K562 (cell line): Measurements from ENCODE around the gene CHRM1. TPM values are rescaled to one million over a fixed set of nuclear protein-coding genes. Genes with fewer than 3 reads are reported as not detected.
"Not testable (repeated sequence)": the region's sequence is repeated elsewhere in the genome, so short reads cannot be mapped to it uniquely, and the experiment has no call there.

ENCODE experiments used
- NR2C1 ChIP-seq, 2 experiments: fragments of 450-650 bp; IDR thresholded peaks; 2 replicates each; pipeline ENCODE4 v1.6.1; 2017; ENCODE audit warnings: mild to moderate bottlenecking in 2 of 2, antibody characterized with exemption in 1 of 2, inconsistent platforms in 1 of 2, missing compliant biosample characterization in 1 of 2, missing genetic modification characterization in 1 of 2
- NR4A1 ChIP-seq, 2 experiments: fragments of 250-450 bp in 1 of 2; fragments of 450-650 bp in 1 of 2; sonication (Bioruptor Pico) in 1 of 2; IDR thresholded peaks; 2 replicates each; pipeline versions ENCODE4 v1.4.0 to v1.6.1; 2016 to 2020; ENCODE audit warnings: mild to moderate bottlenecking in 2 of 2, missing compliant biosample characterization in 1 of 2, missing genetic modification characterization in 1 of 2, moderate library complexity in 1 of 2
- PYGO2 ChIP-seq: fragments of 450-650 bp; IDR thresholded peaks from 2 replicates; pipeline ENCODE4 v1.6.1; 2016; ENCODE audit warnings: mild to moderate bottlenecking, missing genetic modification characterization, moderate library complexity, missing compliant biosample characterization
- SMAD4 ChIP-seq: fragments of 250-450 bp; sonication (Bioruptor Pico); conservative IDR thresholded peaks from 2 replicates; pipeline ENCODE4 v1.8.0; 2021; ENCODE audit warnings: inconsistent platforms, mild to moderate bottlenecking, moderate library complexity
- TEAD1 ChIP-seq, 2 experiments: fragments of 450-650 bp in 1 of 2; sonication (generic) in 1 of 2; formaldehyde crosslinking; IDR thresholded peaks; 2 replicates each; pipeline versions ENCODE4 v1.4.0 to v1.8.0; 2020 to 2022; ENCODE audit warnings: mild to moderate bottlenecking in 2 of 2, missing genetic modification reagents in 1 of 2
- ZNF175 ChIP-seq: fragments of 200-800 bp; sonication (Bioruptor generic); IDR thresholded peaks from 2 replicates; pipeline ENCODE4 v1.6.1; 2016; ENCODE audit warnings: low read depth, mild to moderate bottlenecking, missing genetic modification characterization, missing compliant biosample characterization
- ZNF583 ChIP-seq: fragments of 250-450 bp; sonication (Bioruptor Pico); IDR thresholded peaks from 2 replicates; pipeline ENCODE4 v1.4.0; 2020
- ZNF79 ChIP-seq: fragments of 250-450 bp; sonication (Bioruptor Pico); IDR thresholded peaks from 2 replicates; pipeline ENCODE4 v1.4.0; 2020; ENCODE audit warnings: low read depth, mild to moderate bottlenecking, moderate library complexity
- polyA plus RNA-seq, 8 experiments: library from polyadenylated mRNA; depleted of rRNA in 4 of 8; stranded (reverse) in 5 of 8; unstranded in 3 of 8; fragments of >200 nt; fragmentation: Nextera tagmentation in 2 of 8; fragmentation: Illumina TruSeq in 1 of 8; extraction: Ambion mirVana in 2 of 8; extraction: Trizol in 1 of 8; gene quantifications; 2 replicates each; pipeline versions ENCODE4 v1.2.1 to v1.2.3, GENCODE V29; 2011 to 2014; ENCODE audit warnings: inconsistent platforms in 1 of 8, missing spikeins in 1 of 8
- total RNA-seq, 7 experiments: library from RNA; depleted of rRNA in 6 of 7; stranded (reverse); fragments of >200 nt in 6 of 7; fragmentation: Illumina TruSeq in 2 of 7; extraction: Trizol in 2 of 7; gene quantifications; 2 replicates each; pipeline versions ENCODE4 v1.2.1 to v1.2.3, GENCODE V29; 2011 to 2021; ENCODE audit warnings: low replicate concordance in 1 of 7
- TF ChIP-seq, protein P1 (sequence below): fragments of 450-650 bp; formaldehyde crosslinking; IDR thresholded peaks from 2 replicates; pipeline ENCODE4 v1.4.0; 2022; ENCODE audit warnings: mild to moderate bottlenecking, moderate library complexity
- TF ChIP-seq, protein P2 (sequence below), 3 experiments: fragments of 200-800 bp in 1 of 3; fragments of 250-450 bp in 1 of 3; fragments of 450-650 bp in 1 of 3; sonication (Bioruptor Pico) in 1 of 3; sonication (Bioruptor generic) in 1 of 3; formaldehyde crosslinking in 1 of 3; IDR thresholded peaks; 2 replicates each; pipeline versions ENCODE4 v1.6.1 to v1.8.0; 2016 to 2022; ENCODE audit warnings: mild to moderate bottlenecking in 2 of 3, missing genetic modification characterization in 2 of 3, missing compliant biosample characterization in 1 of 3, moderate library complexity in 1 of 3
- TF ChIP-seq, protein P3 (sequence below): fragments of 450-650 bp; IDR thresholded peaks from 2 replicates; pipeline ENCODE4 v1.6.1; 2018; ENCODE audit not compliant: partially characterized antibody
- TF ChIP-seq, protein P4 (sequence below): fragments of 450-650 bp; formaldehyde crosslinking; IDR thresholded peaks from 2 replicates; pipeline ENCODE4 v1.4.0; 2020; ENCODE audit warnings: mild to moderate bottlenecking, moderate library complexity
- TF ChIP-seq, protein P5 (sequence below), 2 experiments: fragments of 450-650 bp; conservative IDR thresholded peaks; 2 replicates each; pipeline ENCODE4 v1.6.1; 2017; ENCODE audit warnings: mild to moderate bottlenecking in 2 of 2, moderate library complexity in 2 of 2

Gene CHRM1
- total and polyA plus RNA-seq, 9 of the 15 experiments (the other 6 are each of a cell fraction or from before 2014, with no cell fraction given), result not detected

DNA sequence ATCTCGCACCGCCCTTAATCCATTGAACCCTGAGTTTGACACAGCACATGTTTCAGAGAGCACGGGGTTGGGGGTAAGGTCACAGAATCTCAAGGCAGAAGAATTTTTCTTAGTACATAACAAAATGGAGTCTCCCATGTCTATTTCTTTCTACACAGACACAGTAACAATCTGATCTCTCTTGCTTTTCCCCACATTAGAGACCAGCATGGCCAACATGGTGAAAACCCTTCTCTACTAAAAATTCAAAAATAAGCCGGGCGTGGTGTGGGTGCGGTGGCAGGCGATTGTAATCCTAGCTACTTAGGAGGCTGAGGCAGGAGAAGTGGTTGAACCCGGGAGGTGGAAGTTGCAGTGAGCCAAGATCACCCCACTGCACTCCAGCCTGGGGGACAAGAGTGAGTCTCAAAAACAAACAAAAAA is 61.9 kb downstream of the CHRM1 start (continued):
- TF ChIP-seq, protein P1, sequence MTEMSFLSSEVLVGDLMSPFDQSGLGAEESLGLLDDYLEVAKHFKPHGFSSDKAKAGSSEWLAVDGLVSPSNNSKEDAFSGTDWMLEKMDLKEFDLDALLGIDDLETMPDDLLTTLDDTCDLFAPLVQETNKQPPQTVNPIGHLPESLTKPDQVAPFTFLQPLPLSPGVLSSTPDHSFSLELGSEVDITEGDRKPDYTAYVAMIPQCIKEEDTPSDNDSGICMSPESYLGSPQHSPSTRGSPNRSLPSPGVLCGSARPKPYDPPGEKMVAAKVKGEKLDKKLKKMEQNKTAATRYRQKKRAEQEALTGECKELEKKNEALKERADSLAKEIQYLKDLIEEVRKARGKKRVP (CRISPR knock-in tag), result 0 out of 2 replicates have a peak, but pooled peaks have one; percentile 41
- TF ChIP-seq, protein P2, sequence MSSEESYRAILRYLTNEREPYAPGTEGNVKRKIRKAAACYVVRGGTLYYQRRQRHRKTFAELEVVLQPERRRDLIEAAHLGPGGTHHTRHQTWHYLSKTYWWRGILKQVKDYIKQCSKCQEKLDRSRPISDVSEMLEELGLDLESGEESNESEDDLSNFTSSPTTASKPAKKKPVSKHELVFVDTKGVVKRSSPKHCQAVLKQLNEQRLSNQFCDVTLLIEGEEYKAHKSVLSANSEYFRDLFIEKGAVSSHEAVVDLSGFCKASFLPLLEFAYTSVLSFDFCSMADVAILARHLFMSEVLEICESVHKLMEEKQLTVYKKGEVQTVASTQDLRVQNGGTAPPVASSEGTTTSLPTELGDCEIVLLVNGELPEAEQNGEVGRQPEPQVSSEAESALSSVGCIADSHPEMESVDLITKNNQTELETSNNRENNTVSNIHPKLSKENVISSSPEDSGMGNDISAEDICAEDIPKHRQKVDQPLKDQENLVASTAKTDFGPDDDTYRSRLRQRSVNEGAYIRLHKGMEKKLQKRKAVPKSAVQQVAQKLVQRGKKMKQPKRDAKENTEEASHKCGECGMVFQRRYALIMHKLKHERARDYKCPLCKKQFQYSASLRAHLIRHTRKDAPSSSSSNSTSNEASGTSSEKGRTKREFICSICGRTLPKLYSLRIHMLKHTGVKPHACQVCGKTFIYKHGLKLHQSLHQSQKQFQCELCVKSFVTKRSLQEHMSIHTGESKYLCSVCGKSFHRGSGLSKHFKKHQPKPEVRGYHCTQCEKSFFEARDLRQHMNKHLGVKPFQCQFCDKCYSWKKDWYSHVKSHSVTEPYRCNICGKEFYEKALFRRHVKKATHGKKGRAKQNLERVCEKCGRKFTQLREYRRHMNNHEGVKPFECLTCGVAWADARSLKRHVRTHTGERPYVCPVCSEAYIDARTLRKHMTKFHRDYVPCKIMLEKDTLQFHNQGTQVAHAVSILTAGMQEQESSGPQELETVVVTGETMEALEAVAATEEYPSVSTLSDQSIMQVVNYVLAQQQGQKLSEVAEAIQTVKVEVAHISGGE (CRISPR knock-in tag; IDR thresholded peaks at IDR 0.05), result 0 out of 6 replicates have a peak, but pooled peaks of 1 of the 3 experiments have one; percentile 32
- TF ChIP-seq PYGO2 (tag) (peak; percentile 79; the same call in 1 of the 2 replicates), ZNF583 (CRISPR knock-in tag) (peak; percentile 62; the same call in 1 of the 2 replicates), SMAD4 (peak; percentile 66; the same call in 1 of the 2 replicates), NR2C1 (tag; IDR thresholded peaks at IDR 0.05) (peak; percentile 51; the same call in 1 of the 2 replicates), ZNF175 (CRISPR knock-in tag) (0 out of 2 replicates have a peak, but pooled peaks have one; percentile 35), ZNF79 (CRISPR knock-in tag) (peak; percentile 78; the same call in 1 of the 2 replicates), TEAD1 (CRISPR knock-in tag; IDR thresholded peaks at IDR 0.05) (peak in 1 of 2 experiments; percentile 53; a peak in 1 of 4 replicates), NR4A1 (tag; IDR thresholded peaks at IDR 0.05) (peak; percentile 94)
- TF ChIP-seq NR2C1 (IDR thresholded peaks at IDR 0.05); NR4A1 (CRISPR knock-in tag; IDR thresholded peaks at IDR 0.05): not testable (repeated sequence)
- TF ChIP-seq, protein P3, sequence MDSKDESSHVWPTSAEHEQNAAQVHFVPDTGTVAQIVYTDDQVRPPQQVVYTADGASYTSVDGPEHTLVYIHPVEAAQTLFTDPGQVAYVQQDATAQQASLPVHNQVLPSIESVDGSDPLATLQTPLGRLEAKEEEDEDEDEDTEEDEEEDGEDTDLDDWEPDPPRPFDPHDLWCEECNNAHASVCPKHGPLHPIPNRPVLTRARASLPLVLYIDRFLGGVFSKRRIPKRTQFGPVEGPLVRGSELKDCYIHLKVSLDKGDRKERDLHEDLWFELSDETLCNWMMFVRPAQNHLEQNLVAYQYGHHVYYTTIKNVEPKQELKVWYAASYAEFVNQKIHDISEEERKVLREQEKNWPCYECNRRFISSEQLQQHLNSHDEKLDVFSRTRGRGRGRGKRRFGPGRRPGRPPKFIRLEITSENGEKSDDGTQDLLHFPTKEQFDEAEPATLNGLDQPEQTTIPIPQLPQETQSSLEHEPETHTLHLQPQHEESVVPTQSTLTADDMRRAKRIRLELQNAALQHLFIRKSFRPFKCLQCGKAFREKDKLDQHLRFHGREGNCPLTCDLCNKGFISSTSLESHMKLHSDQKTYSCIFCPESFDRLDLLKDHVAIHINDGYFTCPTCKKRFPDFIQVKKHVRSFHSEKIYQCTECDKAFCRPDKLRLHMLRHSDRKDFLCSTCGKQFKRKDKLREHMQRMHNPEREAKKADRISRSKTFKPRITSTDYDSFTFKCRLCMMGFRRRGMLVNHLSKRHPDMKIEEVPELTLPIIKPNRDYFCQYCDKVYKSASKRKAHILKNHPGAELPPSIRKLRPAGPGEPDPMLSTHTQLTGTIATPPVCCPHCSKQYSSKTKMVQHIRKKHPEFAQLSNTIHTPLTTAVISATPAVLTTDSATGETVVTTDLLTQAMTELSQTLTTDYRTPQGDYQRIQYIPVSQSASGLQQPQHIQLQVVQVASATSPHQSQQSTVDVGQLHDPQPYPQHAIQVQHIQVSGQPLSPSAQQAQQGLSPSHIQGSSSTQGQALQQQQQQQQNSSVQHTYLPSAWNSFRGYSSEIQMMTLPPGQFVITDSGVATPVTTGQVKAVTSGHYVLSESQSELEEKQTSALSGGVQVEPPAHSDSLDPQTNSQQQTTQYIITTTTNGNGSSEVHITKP, result peak; percentile 60
- TF ChIP-seq, protein P4, sequence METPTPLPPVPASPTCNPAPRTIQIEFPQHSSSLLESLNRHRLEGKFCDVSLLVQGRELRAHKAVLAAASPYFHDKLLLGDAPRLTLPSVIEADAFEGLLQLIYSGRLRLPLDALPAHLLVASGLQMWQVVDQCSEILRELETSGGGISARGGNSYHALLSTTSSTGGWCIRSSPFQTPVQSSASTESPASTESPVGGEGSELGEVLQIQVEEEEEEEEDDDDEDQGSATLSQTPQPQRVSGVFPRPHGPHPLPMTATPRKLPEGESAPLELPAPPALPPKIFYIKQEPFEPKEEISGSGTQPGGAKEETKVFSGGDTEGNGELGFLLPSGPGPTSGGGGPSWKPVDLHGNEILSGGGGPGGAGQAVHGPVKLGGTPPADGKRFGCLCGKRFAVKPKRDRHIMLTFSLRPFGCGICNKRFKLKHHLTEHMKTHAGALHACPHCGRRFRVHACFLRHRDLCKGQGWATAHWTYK (CRISPR knock-in tag), result 0 out of 2 replicates have a peak, but pooled peaks have one; percentile 42
- TF ChIP-seq, protein P5, sequence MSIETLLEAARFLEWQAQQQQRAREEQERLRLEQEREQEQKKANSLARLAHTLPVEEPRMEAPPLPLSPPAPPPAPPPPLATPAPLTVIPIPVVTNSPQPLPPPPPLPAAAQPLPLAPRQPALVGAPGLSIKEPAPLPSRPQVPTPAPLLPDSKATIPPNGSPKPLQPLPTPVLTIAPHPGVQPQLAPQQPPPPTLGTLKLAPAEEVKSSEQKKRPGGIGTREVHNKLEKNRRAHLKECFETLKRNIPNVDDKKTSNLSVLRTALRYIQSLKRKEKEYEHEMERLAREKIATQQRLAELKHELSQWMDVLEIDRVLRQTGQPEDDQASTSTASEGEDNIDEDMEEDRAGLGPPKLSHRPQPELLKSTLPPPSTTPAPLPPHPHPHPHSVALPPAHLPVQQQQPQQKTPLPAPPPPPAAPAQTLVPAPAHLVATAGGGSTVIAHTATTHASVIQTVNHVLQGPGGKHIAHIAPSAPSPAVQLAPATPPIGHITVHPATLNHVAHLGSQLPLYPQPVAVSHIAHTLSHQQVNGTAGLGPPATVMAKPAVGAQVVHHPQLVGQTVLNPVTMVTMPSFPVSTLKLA (conservative IDR thresholded peaks at IDR 0.05), result peak; percentile 47 to 71; a peak in 3 of 4 replicates
